NCI-H146 (cell line): ENCODE measurements around the gene PCDHGB1.
"Not testable (repeated sequence)": the region's sequence is repeated elsewhere in the genome, so short reads cannot be mapped to it uniquely, and the experiment has no call there.

Experiments
- DNase-seq: peaks from one replicate; lab custom pipeline; 2025; lab: John Stamatoyannopoulos, UW

PCDHGB1 gene

GRCh38 chr5:141346017-141346416 is 3.9 kb upstream of the PCDHGB1 start:
- not testable (repeated sequence) for DNase-seq

DNA sequence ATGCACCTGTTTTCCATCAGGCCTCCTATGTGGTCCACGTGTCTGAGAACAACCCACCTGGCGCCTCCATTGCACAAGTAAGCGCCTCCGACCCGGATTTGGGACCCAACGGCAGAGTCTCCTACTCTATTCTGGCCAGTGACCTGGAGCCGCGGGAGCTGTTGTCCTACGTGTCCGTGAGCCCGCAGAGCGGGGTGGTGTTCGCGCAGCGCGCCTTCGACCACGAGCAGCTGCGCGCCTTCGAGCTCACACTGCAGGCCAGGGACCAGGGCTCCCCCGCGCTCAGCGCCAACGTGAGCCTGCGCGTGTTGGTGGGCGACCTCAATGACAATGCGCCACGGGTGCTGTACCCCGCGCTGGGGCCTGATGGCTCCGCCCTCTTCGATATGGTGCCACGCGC is 1.7 kb downstream of the PCDHGB1 start:
- DNase-seq: no peak

- DNase-seq: no peak
Measured at GRCh38 chr5:141354900-141355469, 5.1 kb downstream of the PCDHGB1 start, which contains the start of gene PCDHGA4. TSS of gene PCDHGA4 (plus strand) at chr5:141355021. CDS start at chr5:141355108, 87 bp downstream.

GRCh38 chr5:141355641-141356040 is 5.7 kb downstream of the PCDHGB1 start:
- DNase-seq: no peak

DNA sequence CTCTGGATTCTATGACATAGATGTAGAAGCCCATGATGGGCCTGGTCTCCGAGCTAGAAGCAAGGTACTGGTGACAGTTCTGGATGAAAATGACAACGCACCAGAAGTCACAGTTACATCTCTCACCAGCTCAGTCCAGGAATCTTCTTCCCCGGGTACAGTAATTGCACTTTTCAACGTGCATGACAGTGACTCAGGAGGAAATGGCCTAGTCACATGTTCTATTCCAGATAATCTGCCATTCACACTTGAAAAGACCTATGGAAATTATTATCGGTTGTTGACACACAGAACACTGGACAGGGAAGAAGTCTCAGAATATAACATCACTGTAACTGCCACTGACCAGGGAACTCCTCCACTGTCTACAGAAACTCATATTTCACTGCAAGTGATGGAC is 6.2 kb downstream of the PCDHGB1 start:
- DNase-seq: no peak

DNA sequence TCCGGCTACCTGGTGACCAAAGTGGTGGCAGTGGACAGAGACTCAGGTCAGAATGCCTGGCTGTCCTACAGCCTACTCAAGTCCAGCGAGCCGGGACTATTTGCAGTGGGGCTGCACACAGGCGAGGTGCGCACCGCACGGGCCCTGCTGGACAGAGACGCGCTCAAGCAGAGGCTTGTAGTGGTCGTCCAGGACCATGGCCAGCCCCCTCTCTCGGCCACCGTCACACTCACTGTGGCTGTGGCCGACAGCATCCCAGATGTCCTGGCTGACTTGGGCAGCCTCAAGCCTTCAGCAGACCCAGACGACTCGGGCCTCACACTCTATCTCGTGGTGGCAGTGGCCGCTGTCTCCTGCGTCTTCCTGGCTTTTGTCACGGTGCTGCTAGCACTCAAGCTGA is 7.1 kb downstream of the PCDHGB1 start:
- no peak for DNase-seq

- DNase-seq: no peak
Measured at GRCh38 chr5:141359790-141360426, 10.0 kb downstream of the PCDHGB1 start, which contains the start of gene PCDHGB2. TSS of gene PCDHGB2 (plus strand) at chr5:141359994. CDS start at chr5:141360136, 142 bp downstream.

- no peak for DNase-seq
Measured at GRCh38 chr5:141360685-141361084, 10.8 kb downstream of the PCDHGB1 start.

GRCh38 chr5:141362719-141363118 is 12.8 kb downstream of the PCDHGB1 start:
- DNase-seq: no peak

DNA sequence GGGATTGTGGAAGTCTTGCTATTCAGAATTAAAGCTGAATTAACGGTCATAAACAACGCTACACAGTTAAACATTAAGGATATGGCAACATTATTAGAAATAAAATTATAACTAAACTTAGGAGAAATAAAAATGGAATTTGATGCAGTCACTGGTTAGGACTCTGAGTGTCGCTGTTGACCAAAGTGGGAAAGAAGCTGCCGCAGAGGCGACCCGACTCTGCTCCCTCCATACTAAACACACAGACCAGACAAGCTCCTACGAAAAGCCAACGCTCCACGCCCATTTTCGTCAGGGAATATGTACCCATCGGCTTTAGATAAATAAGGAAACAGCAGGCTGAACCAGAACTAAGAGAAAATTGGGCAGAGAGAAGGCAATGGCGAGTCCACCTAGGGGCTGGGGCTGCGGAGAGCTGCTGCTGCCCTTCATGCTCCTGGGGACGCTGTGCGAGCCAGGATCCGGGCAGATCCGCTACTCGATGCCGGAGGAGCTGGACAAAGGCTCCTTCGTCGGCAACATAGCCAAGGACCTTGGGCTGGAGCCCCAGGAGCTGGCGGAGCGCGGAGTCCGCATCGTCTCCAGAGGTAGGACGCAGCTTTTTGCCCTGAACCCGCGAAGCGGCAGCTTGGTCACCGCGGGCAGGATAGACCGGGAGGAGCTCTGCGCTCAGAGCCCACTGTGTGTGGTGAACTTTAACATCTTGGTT is 14.2 kb downstream of the PCDHGB1 start, which contains the start of gene PCDHGA5:
TSS of gene PCDHGA5 (plus strand) at position 211 of the 709 bp plus-strand sequence. CDS start at position 380, 169 bp downstream.
- no peak for DNase-seq

GRCh38 chr5:141366016-141366896 is 16.4 kb downstream of the PCDHGB1 start:
- no peak for DNase-seq

DNA sequence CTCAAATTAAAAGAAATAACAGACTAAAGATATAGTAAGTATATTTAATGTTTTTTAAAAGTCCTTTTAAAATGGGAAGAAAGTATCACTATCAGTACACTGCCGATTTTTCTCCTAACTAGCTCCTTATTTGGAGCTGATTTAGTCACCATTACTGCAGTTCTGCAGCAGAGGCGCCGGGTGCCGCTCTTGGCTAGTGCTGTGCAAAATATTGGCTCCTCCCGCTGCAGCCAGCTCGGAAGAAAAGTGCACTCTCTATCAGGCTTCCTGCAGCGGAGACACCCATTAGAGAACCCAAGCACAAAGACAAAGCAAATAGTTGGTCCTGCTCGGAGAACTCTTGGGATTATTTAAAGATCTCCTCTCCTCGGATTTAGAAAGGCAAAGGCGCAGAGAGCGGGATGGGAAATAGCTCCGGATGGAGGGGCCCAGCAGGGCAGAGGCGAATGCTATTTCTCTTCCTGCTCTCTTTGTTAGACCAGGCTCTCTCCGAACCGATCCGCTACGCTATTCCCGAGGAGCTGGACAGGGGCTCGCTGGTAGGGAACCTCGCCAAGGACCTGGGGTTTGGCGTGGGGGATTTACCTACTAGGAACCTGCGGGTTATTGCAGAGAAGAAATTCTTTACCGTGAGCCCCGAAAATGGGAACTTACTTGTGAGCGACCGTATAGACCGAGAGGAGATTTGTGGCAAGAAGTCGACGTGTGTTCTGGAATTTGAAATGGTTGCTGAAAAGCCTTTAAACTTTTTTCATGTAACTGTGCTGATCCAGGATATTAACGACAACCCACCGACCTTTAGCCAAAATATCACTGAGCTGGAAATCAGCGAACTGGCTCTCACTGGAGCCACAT is 20.3 kb downstream of the PCDHGB1 start, which contains the start of gene PCDHGB3:
TSS of gene PCDHGB3 (plus strand) at position 249 of the 855 bp plus-strand sequence. CDS start at position 402, 153 bp downstream.
- DNase-seq: no peak

GRCh38 chr5:141371572-141372475 is 21.9 kb downstream of the PCDHGB1 start:
- DNase-seq: no peak

DNA sequence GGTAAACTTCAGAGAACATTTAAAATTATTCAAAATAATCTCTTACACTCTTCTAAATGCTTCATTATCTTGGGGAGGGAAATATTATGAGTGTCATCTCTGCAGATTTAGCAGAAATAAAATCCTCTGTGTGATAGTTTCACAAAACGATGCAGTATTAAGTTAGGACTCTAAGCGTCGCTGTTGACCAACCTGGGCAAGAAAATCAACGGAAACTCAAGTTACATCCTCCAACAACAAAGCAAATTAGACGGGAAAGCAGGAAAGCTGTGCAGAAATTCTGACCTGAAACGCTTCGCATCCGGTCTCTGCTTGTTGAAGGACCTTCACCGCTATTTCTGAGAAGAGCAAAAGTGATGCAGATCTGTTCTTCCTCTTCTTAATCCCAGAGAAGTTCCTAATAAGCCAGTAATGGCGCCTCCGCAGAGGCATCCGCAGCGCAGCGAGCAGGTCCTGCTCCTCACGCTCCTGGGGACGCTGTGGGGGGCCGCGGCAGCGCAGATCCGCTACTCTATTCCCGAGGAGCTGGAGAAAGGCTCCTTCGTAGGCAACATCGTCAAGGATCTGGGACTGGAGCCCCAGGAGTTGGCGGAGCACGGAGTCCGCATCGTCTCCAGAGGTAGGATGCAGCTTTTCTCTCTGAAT is 23.9 kb downstream of the PCDHGB1 start, which contains the start of gene PCDHGA6:
TSS of gene PCDHGA6 (plus strand) at position 219 of the 645 bp plus-strand sequence. CDS start at position 412, 193 bp downstream.
- DNase-seq: no peak

GRCh38 chr5:141374627-141375026 is 24.7 kb downstream of the PCDHGB1 start:
- no peak for DNase-seq

DNA sequence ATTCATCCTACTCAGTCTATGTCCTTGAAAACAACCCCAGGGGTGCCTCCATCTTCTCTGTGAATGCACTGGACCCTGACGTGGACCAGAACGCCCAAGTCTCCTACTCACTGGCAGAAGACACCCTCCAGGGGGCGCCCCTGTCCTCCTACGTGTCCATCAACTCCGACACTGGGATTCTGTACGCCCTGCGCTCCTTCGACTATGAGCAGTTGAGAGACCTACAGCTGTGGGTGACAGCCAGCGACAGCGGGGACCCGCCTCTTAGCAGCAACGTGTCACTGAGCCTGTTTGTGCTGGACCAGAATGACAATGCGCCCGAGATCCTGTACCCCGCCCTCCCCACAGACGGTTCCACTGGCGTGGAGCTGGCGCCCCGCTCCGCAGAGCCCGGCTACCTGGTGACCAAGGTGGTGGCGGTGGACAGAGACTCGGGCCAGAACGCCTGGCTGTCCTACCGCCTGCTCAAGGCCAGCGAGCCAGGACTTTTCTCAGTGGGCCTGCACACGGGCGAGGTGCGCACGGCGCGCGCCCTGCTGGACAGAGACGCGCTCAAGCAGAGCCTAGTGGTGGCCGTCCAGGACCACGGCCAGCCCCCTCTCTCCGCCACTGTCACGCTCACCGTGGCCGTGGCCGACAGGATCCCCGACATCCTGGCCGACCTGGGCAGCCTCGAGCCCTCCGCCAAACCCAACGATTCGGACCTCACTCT is 25.7 kb downstream of the PCDHGB1 start:
- DNase-seq: not testable (repeated sequence)

GRCh38 chr5:141382469-141383294 is 32.8 kb downstream of the PCDHGB1 start, which contains the start of gene PCDHGA7:
TSS of gene PCDHGA7 (plus strand) at chr5:141382742. CDS start at chr5:141382900, 158 bp downstream.
- DNase-seq: no peak
